HG03280 (cell line): ENCODE measurements around the gene EXD2.
"Not testable (repeated sequence)": the region's sequence is repeated elsewhere in the genome, so short reads cannot be mapped to it uniquely, and the experiment has no call there.

ENCODE experiments used
- ATAC-seq: cut with Tn5 transposase; IDR thresholded peaks from one replicate; pipeline ENCODE4 v1.9.1; 2021; ENCODE audit warnings: mild to moderate bottlenecking, moderate library complexity; ENCODE audit not compliant: unreplicated experiment

EXD2 gene

GRCh38 chr14:69191340-69192111 lies at the start of gene EXD2:
TSS of gene EXD2 (plus strand) at chr14:69191498. CDS start at chr14:69209471, 17,973 bp downstream.
- peak; percentile 88 for ATAC-seq

- ATAC-seq = no peak
Measured at GRCh38 chr14:69141550-69141949, 49.7 kb upstream of the EXD2 start.

- ATAC-seq = no peak
Measured at GRCh38 chr14:69142101-69142500, 49.2 kb upstream of the EXD2 start.

- ATAC-seq = no peak
Measured at GRCh38 chr14:69149461-69150244, 41.6 kb upstream of the EXD2 start.

GRCh38 chr14:69151458-69152180 lies 39.7 kb upstream of the EXD2 start:
- peak; percentile 53 for ATAC-seq

- ATAC-seq = peak; percentile 2
Measured at GRCh38 chr14:69152181-69152901, 39.0 kb upstream of the EXD2 start.

GRCh38 chr14:69152902-69153151 lies 38.5 kb upstream of the EXD2 start, which contains the start of gene DCAF5:
TSS of gene DCAF5 (minus strand) at chr14:69153119. CDS start at chr14:69152978, 141 bp downstream.
- ATAC-seq = no peak

- ATAC-seq = peak; percentile 88
Measured at GRCh38 chr14:69153152-69153872, 38.0 kb upstream of the EXD2 start.

GRCh38 chr14:69153873-69154270 lies 37.4 kb upstream of the EXD2 start:
- no peak for ATAC-seq

- no peak for ATAC-seq
Measured at GRCh38 chr14:69154779-69155178, 36.5 kb upstream of the EXD2 start.

GRCh38 chr14:69156224-69156623 lies 35.1 kb upstream of the EXD2 start:
- no peak for ATAC-seq

- no peak for ATAC-seq
Measured at GRCh38 chr14:69161590-69161989, 29.7 kb upstream of the EXD2 start.

GRCh38 chr14:69165787-69166186 lies 25.5 kb upstream of the EXD2 start:
- not testable (repeated sequence) for ATAC-seq

- ATAC-seq = no peak
Measured at GRCh38 chr14:69170839-69171238, 20.5 kb upstream of the EXD2 start.

- ATAC-seq = no peak
Measured at GRCh38 chr14:69171569-69171968, 19.7 kb upstream of the EXD2 start.

GRCh38 chr14:69175130-69175529 lies 16.2 kb upstream of the EXD2 start:
- ATAC-seq = no peak

- no peak for ATAC-seq
Measured at GRCh38 chr14:69181491-69181890, 9.8 kb upstream of the EXD2 start.

GRCh38 chr14:69182580-69182979 lies 8.7 kb upstream of the EXD2 start:
- not testable (repeated sequence) for ATAC-seq

- no peak for ATAC-seq
Measured at GRCh38 chr14:69183735-69184134, 7.6 kb upstream of the EXD2 start.

- no peak for ATAC-seq
Measured at GRCh38 chr14:69190191-69190590, 1.1 kb upstream of the EXD2 start.
